Spleen (tissue), 11 donors: ENCODE data around the gene SPOPL. TPM values are rescaled to one million over a fixed set of nuclear protein-coding genes. Genes with fewer than 3 reads are reported as not detected.

ENCODE experiments used
- DNase-seq: peaks from one replicate; pipeline ENCODE4 v3.0.0-alpha.2; 2020
- H3K27ac ChIP-seq, 8 donors: fragments of 200-600 bp; sonication (generic) in 7 of 8; 1 replicate in 4 of 8; 2 replicates in 4 of 8; pipeline versions ENCODE4 v1.5.0 to v1.8.0; 2016 to 2021; ENCODE audit warnings: inconsistent platforms in 4 of 8, mild to moderate bottlenecking in 4 of 8, moderate library complexity in 1 of 8
- H3K27me3 ChIP-seq, 7 donors: fragments of 200-600 bp; sonication (generic) in 6 of 7; replicated peaks in 1 of 7; 1 replicate in 4 of 7; 2 replicates in 3 of 7; pipeline versions ENCODE4 v1.5.0 to v1.8.0; 2016 to 2021; ENCODE audit warnings: inconsistent platforms in 3 of 7, mild to moderate bottlenecking in 1 of 7
- H3K36me3 ChIP-seq, 6 donors: fragments of 200-600 bp; sonication (generic) in 5 of 6; 1 replicate in 4 of 6; 2 replicates in 2 of 6; pipeline versions ENCODE4 v1.5.0 to v1.8.0; 2016 to 2021; ENCODE audit warnings: inconsistent platforms in 2 of 6
- H3K4me1 ChIP-seq, 6 donors: fragments of 200-600 bp; sonication (generic) in 5 of 6; 1 replicate in 3 of 6; 2 replicates in 3 of 6; pipeline versions ENCODE4 v1.5.0 to v1.8.0; 2016 to 2021; ENCODE audit warnings: inconsistent platforms in 3 of 6
- H3K4me3 ChIP-seq, 8 donors: fragments of 200-600 bp; sonication (generic) in 7 of 8; 1 replicate in 4 of 8; 2 replicates in 4 of 8; pipeline versions ENCODE4 v1.5.0 to v1.8.0; 2016 to 2021; ENCODE audit warnings: inconsistent platforms in 4 of 8, mild to moderate bottlenecking in 4 of 8, moderate library complexity in 2 of 8
- H3K9me3 ChIP-seq, 8 donors: fragments of 200-600 bp; sonication (generic) in 7 of 8; 1 replicate in 4 of 8; 2 replicates in 4 of 8; pipeline versions ENCODE4 v1.5.0 to v1.8.0; 2016 to 2021; ENCODE audit warnings: inconsistent platforms in 4 of 8
- CTCF ChIP-seq, 11 experiments: fragments of 200-600 bp in 7 of 11; fragments of 450-650 bp in 4 of 11; sonication (generic) in 4 of 11; IDR thresholded peaks in 8 of 11; conservative IDR thresholded peaks in 3 of 11; 1 replicate in 7 of 11; 2 replicates in 4 of 11; pipeline versions ENCODE4 v1.4.0 to v1.8.0; 2016 to 2021; ENCODE audit warnings: antibody characterized with exemption in 11 of 11, inconsistent platforms in 4 of 11, mild to moderate bottlenecking in 1 of 11
- POLR2A ChIP-seq, 3 donors: fragments of 450-650 bp; IDR thresholded peaks; one replicate each; pipeline ENCODE4 v1.5.1; 2017; ENCODE audit warnings: antibody characterized with exemption in 3 of 3, mild to moderate bottlenecking in 1 of 3
- POLR2AphosphoS5 ChIP-seq, 3 donors: sonication (generic); formaldehyde crosslinking; IDR thresholded peaks; one replicate each; pipeline ENCODE4 v1.5.1; 2017; ENCODE audit warnings: antibody characterized with exemption in 3 of 3
- WGBS, 5 donors: extraction: QIAGEN DNeasy Blood & Tissue Kit in 3 of 5; methylation state at CpG; one replicate each; pipeline versions ENCODE4 v1.1.5 to v1.1.7; 2013 to 2018; 5-methylcytosine and 5-hydroxymethylcytosine counted together
- intact Hi-C: fragments of 100-400 bp; cut with DNase I; formaldehyde crosslinking; loops from one replicate; pipeline ENCODE4 v1.15.0; 2023; ENCODE audit warnings: low total_unique reads
- polyA plus RNA-seq, 3 donors: library from polyadenylated mRNA; stranded (reverse); fragments of 200-250 nt; gene quantifications; one replicate each; pipeline ENCODE4 v1.2.1, GENCODE V29; 2013
- total RNA-seq, 7 donors: library from RNA; depleted of rRNA in 3 of 7; stranded (reverse); fragments of >200 nt in 3 of 7; fragmentation: NEBNext Ultra II Directional in 4 of 7; extraction: Animal tissue kit (Norgen Biotek cat#: 25700) in 4 of 7; gene quantifications; one replicate each; pipeline versions ENCODE4 v1.1.0 to v1.2.1, GENCODE V29; 2016 to 2021
- donor health status: healthy with polysubstance abuse.
- donor health status: DM: no; HTN: no; CAD: no; lungs with moderate emphysema.
- donor health status: DM: no; HTN: no; CAD: no.
- donor health status: Bipolar disorder and iron deficiency.
- donor health status: healthy.
- donor health status: DM: no; HTN: no; CAD: no.
- donor health status: DM: yes; HTN: yes; CAD: no.

The SPOPL gene
- total and polyA plus RNA-seq, 10 donors = 4.8 to 48.8 (median 36.8) TPM

- no peaks in the 10 kb centered on the region for H3K9me3 ChIP-seq
- no peak for TF ChIP-seq POLR2AphosphoS5 (IDR thresholded peaks at IDR 0.05)
- TF ChIP-seq POLR2A (IDR thresholded peaks at IDR 0.05) = no peak
- no peak for TF ChIP-seq CTCF (IDR thresholded peaks at IDR 0.05 in 8 of 11, conservative IDR thresholded peaks at IDR 0.05 in 3 of 11)
- H3K27ac ChIP-seq = no peak overlapping the region
- 66 to 78% (median 75%) methylated on average over 4 of the region's 4 CpGs for WGBS, 5 donors
- intact Hi-C loops = no loop called here
- no peaks in the 10 kb centered on the region for H3K27me3 ChIP-seq
- no peak overlapping the region for H3K4me3 ChIP-seq
- peaks cover 10 to 46% (median 33%) of the 10 kb centered on the region in 6 donors for H3K4me1 ChIP-seq
- no peaks in the 10 kb centered on the region for H3K36me3 ChIP-seq
- no peak for DNase-seq
Measured at GRCh38 chr2:138499684-138500083, 1.9 kb upstream of the SPOPL start.

- intact Hi-C loops = no loop called here
Measured at GRCh38 chr2:138500592-138501424, 762 bp upstream of the SPOPL start.

GRCh38 chr2:138502255-138503086 is 901 bp downstream of the SPOPL start:
- peak overlapping the region; percentile 90 to 99 (median 96) for H3K27ac ChIP-seq
- no peaks in the 10 kb centered on the region for H3K36me3 ChIP-seq
- 1 to 3% (median 1%) methylated on average over 26 of the region's 26 CpGs for WGBS, 5 donors
- peak overlapping the region; percentile 71 to 95 (median 90) for H3K4me3 ChIP-seq
- no peak for DNase-seq
- no peak for TF ChIP-seq CTCF (IDR thresholded peaks at IDR 0.05 in 8 of 11, conservative IDR thresholded peaks at IDR 0.05 in 3 of 11)
- TF ChIP-seq POLR2A (IDR thresholded peaks at IDR 0.05) = no peak
- TF ChIP-seq POLR2AphosphoS5 (IDR thresholded peaks at IDR 0.05) = no peak
- peaks cover 23 to 74% (median 59%) of the 10 kb centered on the region in 6 donors for H3K4me1 ChIP-seq
- H3K9me3 ChIP-seq = no peaks in the 10 kb centered on the region
- no peaks in the 10 kb centered on the region for H3K27me3 ChIP-seq
- intact Hi-C loops = no loop called here

More at GRCh38 chr2:138500592-138501424, 762 bp upstream of the SPOPL start:
- H3K4me1 ChIP-seq = peaks cover 14 to 57% (median 44%) of the 10 kb centered on the region in 6 donors
- no peaks in the 10 kb centered on the region for H3K36me3 ChIP-seq
- H3K9me3 ChIP-seq = no peaks in the 10 kb centered on the region
- H3K27me3 ChIP-seq = no peaks in the 10 kb centered on the region
- peak overlapping the region; percentile 71 to 95 (median 90) for H3K4me3 ChIP-seq
- TF ChIP-seq CTCF (IDR thresholded peaks at IDR 0.05 in 8 of 11, conservative IDR thresholded peaks at IDR 0.05 in 3 of 11) (no peak), POLR2A (IDR thresholded peaks at IDR 0.05) (no peak), POLR2AphosphoS5 (IDR thresholded peaks at IDR 0.05) (no peak)
- DNase-seq = peak; percentile 82
- WGBS, 5 donors = 45 to 49% (median 47%) methylated on average over 20 of the region's 20 CpGs
- peak overlapping the region; percentile 90 to 99 (median 96) for H3K27ac ChIP-seq

GRCh38 chr2:138503087-138503442 is 1.5 kb downstream of the SPOPL start:
- peaks cover 23 to 80% (median 63%) of the 10 kb centered on the region in 6 donors for H3K4me1 ChIP-seq
- peak overlapping the region; percentile 71 to 95 (median 90) for H3K4me3 ChIP-seq
- DNase-seq = no peak
- TF ChIP-seq CTCF (IDR thresholded peaks at IDR 0.05 in 8 of 11, conservative IDR thresholded peaks at IDR 0.05 in 3 of 11) (no peak), POLR2AphosphoS5 (IDR thresholded peaks at IDR 0.05) (no peak), POLR2A (IDR thresholded peaks at IDR 0.05) (no peak)
- H3K27ac ChIP-seq = peak overlapping the region; percentile 90 to 99 (median 96)
- no peaks in the 10 kb centered on the region for H3K36me3 ChIP-seq
- intact Hi-C loops = no loop called here
- no peaks in the 10 kb centered on the region for H3K9me3 ChIP-seq
- H3K27me3 ChIP-seq = no peaks in the 10 kb centered on the region
- WGBS, 5 donors = 13 to 36% (median 19%) methylated on average over 2 of the region's 2 CpGs
